NCI-H748 (cell line): Measurements from ENCODE around the gene VAMP3.

Experiments used
- DNase-seq: peaks from one replicate; lab custom pipeline; 2025; ENCODE audit not compliant: unreplicated experiment; lab: John Stamatoyannopoulos, UW

Gene VAMP3, protein sequence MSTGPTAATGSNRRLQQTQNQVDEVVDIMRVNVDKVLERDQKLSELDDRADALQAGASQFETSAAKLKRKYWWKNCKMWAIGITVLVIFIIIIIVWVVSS

DNA sequence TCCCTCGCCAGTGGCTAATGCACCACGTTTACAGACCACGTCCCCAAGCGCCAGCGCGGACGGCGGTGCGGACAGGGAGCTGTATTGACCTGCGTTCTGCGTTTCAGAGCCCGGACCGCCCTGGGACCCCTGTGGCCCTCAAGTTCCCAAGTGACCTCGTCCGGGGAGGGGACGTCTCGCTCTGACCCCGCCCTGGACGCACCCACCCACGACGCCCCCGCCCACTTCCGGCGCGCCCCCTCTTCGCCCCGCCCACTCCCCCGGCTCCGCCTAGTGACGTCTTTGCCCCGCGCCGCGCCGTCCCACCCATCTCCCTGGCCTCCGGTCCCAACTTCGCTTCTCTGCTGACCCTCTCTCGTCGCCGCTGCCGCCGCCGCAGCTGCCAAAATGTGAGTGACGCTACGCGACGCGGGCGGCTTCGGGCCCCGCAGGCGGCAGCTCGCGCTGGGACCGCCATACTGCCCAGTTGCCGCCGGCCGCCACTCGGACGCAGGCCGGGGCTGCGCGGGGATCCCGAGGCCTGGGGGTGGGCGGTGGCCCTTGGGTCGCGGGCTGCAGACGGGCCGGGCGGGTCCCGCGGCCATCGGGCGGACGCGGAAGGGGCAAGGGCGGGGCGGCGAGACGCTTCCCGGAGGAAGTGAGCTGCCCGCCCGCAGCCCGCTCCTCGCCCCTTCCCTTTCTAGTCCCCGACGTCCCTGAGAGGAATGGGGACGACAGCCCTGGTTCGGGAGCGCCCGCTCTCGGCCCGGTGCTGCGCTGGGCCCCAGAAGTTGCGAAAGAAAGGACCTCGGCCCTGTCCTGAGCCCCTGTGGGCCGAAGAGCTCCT, at the start of gene VAMP3:
Gene VAMP3 (plus strand): TSS at position 300 of the 826 bp plus-strand sequence. CDS start 88 bp downstream, at position 388.
- peak; percentile 65 for DNase-seq

DNA sequence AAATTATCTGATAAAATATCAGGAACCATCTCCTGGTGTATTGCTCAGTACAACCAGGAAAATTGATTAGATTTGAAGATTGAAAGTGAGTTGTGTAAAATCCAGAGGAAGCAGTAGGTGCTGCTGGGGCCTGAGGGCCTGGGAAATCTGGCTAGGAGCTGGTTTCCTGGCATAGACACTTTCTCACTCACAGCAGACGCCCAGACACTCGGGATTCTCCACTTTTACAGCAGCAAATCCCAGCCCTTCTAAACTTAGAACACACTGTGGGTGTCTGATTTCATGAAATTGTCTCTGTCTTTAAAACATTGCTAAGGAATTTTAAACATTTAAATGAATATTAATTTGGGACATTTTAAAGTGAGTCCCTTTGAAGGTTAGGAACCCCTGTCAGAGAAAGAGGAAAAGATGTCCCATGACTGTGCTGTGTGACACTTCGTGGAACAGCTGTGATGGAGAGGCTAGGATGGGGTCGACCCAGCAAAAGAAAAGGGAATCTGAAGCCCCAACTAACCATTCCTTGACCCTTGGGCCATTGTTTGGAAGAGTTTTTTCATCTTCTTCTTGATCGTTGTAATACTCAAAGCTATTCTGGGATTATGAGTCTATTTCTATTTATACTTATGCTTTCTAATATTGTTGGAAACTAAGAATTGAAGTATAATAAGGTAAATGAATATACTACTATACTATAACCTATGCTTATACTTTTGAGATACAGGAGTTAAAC, 49.0 kb upstream of the VAMP3 start:
- DNase-seq = no peak

DNA sequence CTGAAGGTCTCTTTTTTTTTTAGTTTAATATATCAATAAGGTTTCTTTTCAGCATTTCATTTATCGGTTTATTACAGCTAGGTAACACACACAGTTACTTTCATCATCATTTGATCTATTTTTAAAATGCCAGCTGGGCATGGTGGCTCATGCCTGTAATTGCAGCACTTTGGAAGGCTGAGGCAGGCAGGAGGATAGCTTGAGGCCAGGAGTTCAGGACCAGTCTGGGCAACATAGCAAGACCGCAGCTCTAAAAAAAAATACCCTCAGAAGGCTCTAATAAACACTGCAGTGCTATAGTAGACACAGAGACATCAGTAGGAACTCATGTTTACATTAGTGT, 48.5 kb upstream of the VAMP3 start:
- DNase-seq = no peak

DNA sequence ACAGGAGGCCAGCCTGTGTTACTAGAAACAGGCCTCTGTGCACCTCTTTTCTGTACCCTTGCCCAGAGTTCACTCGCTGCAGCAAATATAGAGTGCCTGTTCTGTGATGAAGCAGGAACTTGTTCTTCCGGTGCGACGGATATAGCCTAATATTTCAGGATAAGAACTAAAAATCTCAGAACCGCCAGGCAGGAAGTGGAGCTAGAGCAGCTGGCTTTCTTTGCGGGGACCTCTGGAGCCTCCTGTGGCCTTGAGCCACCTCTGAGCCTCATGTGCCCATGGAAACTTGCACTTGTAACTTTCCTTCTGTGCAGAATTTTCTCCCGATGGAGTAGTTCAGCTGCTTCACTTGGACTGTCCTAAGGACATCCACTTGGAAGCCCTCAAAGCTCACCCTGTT, 44.5 kb upstream of the VAMP3 start:
- DNase-seq = no peak

DNA sequence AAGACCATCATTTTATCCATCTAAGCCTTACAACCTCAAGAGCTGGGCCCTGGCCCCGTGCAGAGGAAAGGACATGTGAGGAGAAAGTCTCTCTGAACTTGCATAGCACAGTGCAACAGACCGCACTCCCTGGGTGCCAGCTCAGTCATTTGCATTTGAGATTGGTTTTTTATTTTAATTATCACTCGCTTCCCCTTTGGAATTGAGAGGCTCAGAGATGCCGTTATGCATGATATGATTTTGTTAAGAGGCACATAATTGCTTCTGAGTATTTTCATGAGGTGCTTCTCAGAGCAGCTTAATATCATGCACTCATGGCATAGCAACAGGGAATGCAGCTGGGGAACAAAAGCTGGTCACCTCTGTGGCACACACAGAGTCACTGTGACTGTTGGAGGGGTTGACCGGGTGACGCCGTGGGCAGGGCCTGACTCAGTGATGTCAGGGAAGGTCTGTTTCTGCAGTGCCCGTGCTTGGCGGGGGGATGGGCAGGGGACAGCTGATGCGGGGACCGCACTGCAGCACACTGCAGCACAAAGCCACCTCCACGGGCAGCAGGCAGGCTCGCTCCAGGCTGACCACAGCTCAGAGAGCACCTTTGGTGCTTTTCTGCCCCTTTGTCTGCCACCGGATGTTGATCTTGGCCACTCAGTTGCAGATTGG, 43.2 kb upstream of the VAMP3 start:
- DNase-seq = no peak

DNA sequence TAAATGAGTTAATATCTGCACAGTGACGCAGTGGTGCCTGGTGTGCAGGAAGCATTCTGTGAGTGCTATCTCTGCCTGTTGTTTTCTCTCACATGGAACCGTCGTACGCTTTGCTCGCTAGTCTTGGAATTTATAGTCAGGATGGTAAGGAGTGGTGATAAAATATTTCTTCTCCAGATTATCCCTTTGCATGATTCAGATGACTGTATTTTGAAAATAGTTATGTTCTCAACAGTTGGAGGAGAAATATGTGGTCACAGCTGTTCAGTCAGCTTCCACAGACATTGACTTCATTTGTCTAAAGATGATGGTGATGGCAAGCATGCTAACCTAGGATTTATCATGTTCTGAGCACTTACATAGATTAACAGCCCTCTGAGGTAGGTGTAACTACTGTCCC, 41.3 kb upstream of the VAMP3 start:
- no peak for DNase-seq

DNA sequence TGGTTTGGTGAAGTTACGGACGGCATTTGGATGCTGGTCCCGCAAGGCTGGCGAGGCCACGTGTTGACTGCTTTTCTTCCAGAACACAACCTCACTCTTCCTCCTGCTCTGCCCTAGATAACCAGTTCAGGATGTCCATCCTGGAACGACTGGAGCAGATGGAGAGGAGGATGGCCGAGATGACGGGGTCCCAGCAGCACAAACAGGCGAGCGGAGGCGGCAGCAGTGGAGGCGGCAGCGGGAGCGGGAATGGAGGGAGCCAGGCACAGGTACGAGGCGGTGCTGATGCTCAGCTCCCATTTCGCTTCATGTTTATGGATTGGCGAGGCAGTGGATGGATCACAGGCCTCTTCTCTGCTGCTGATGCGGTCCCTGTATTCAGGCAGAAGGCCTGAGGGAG, 38.8 kb upstream of the VAMP3 start:
- DNase-seq = no peak

DNA sequence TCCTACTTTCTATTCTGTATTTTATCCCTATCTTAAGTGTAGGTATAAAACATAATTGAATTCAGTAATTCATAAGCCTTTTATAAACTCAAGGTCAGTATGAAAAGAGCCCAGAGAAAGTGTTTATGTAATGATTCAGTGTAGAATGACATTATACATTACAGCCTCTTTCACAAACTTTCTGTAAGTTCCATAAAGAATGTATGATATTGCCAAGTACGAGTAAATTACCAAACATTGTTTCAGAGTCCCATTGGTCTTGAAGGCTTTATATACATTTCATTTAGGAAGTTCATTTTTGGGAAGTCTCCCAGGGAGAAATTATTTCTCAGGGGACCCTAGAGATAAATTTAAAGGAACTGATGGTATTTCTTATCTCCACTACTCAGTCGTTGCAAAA, 37.8 kb upstream of the VAMP3 start:
- DNase-seq = no peak

DNA sequence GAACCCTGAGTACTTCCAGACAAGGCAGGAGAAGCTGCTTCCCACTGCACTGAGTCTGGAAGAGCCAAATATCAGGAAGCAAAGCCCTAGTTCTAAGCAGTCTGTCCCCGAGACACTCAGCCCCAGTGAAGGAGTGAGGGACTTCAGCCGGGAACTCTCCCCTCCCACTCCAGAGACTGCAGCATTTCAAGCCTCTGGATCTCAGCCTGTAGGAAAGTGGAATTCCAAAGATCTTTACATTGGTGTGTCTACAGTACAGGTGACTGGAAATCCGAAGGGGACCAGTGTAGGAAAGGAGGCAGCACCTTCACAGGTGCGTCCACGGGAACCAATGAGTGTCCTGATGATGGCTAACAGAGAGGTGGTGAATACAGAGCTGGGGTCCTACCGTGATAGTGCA, 33.1 kb upstream of the VAMP3 start:
- no peak for DNase-seq

DNA sequence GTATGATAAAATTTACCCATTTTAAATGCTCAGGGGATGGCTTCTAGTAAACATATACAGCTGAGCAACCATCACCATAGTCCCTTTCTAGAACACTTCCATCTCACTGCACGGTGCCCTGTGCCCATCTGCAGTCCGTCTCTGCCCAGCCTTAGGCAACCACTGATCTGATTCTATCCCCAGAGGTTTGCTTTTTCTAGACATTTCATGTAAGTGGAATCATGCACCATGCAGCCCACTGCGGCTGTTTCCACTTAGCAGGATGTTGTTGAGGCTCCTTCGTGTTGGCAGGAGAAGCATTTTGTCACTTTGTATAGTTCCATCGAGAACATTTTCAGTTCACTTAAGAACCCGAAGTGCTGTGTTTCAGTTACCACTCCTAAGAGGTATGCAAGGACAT, 27.8 kb upstream of the VAMP3 start:
- DNase-seq = no peak

DNA sequence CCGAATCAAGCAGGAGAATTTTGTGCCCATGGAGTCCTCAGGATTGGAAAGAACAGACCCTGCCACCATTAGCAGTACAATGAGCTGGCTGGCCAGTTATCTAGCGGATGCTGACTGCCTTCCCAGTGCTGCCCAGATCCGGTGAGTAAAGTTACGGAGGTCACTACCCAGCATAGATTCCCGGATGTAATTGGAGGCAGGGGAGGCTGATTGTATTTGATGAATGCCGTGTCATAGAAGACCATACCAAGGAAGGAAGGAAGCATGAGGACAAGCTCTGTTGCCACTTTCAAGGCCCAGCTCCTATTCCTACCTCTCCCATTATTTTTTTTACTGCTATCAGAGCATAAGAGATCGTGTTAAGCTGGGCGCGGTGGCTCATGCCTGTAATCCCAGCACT, 26.2 kb upstream of the VAMP3 start:
- no peak for DNase-seq

DNA sequence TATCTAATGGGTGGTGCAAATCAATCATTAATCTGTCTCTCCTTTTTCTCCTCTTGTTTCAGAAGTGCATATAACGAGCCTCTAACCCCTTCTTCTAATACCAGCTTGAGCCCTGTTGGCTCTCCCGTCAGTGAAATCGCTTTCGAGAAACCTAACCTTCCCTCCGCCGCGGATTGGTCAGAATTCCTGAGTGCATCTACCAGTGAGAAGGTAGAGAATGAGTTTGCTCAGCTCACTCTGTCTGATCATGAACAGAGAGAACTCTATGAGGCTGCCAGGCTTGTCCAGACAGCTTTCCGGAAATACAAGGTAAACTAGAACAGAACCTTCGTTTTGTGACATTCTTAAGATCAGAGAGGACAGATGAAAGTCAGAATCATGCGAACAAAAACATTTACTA, 25.3 kb upstream of the VAMP3 start:
- DNase-seq = no peak

DNA sequence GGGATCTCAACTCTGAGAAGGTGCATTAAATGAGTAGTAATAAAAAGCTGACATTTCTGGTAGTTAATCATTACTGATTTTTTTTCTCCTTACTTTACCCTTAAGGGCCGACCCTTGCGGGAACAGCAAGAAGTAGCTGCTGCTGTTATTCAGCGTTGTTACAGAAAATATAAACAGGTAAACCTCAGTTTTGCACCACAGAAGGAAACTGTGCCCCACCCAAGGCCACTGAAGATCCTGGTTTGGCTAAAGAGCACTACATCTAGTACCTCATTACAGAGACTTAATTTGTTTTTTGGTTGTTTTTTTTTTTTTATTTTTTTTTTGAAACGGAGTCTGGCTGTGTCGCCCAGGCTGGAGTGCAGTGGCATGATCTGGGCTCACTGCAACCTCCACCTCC, 23.5 kb upstream of the VAMP3 start:
- DNase-seq = no peak

DNA sequence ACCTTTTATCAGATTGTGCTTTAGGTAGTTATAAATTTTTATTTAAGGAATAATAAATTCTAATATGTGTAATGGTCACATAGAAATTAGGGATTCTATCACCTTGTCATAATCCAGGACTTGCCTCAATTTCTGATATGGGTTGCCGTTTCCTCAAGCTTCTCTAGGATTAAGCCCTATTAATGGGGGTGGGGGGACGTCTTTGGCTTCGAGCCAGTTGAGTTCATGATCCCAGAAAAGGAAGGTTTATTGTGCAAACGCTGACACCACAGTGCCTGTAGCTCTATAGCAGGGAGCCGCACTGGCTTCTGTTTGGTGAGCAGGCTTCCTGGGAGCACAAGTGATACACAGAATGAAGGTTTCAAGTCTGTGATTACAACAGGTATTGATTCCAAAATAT, 22.0 kb upstream of the VAMP3 start:
- no peak for DNase-seq

DNA sequence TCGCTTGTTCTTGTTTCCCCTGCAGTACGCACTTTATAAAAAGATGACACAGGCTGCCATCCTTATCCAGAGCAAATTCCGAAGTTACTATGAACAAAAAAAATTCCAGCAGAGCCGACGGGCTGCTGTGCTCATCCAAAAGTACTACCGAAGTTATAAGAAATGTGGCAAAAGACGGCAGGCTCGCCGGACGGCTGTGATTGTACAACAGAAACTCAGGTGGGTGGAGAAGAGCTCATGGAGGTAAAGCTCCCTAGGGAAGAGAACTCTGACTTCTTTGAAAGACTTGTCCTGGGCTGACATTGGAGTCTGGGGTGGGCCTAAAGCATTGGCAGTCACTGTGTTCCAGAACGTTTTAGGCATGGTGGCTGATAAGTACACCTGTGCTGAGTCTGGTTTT, 19.9 kb upstream of the VAMP3 start:
- DNase-seq = no peak

DNA sequence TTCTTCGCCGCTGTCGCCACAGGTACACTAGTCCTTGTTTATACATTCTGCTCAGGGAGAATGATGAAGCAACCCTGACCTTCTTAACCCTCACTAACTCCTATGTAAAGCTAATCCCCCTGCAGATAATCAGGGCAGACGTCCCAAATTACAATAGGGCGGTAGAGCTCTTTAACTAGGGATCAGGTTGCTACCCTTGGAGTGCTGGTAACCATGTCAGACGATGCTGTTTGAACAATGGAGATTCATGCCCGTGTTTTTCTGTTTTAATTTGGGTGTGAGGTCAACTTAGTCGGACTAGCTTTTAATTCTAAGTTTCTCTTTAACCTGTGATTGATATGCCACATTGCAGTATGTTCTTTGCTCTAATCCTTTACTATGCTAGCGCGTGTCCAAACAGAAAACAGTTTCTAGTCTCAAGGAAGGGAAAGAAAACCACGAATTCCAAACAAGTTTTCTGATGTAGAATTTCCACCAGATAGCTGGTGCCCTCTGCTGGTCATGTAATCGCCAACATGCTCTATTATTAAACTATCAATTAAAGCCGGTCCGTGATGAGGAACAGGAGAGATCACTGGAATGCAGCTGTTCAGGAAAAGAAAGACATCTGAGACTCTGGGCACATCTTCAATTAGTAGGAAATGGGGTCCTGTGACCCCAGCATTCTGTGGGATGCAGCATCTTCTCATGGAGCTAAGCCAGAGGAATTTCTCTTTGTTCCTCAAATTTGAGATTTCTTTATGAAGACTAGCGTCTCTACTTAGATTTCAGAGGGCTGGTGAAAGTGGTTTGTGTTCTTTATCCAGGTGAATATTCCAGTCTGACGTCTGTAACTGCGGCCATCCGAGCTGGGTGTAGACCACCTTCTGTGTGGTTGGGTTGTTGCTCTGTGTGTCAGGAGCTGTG, 18.3 kb upstream of the VAMP3 start:
- peak; percentile 86 for DNase-seq

DNA sequence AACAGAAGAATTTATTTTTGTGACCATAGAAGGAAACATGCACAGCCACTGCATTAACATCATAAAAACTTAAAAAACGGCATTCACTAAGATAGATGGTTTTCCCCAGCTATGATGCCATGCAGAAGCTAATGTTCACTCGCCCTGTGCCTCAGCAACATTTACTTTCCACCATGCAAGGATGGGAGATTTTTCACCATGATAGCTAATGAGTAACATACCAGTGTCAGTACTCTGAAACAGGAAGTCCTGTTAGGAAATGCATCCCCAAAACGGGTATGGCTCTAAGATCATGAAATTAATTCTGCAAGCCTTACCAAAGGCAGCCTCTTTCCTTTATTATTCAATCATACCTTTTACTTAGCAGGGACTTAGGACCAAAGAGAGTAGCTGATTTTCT, 17.5 kb upstream of the VAMP3 start:
- no peak for DNase-seq

DNA sequence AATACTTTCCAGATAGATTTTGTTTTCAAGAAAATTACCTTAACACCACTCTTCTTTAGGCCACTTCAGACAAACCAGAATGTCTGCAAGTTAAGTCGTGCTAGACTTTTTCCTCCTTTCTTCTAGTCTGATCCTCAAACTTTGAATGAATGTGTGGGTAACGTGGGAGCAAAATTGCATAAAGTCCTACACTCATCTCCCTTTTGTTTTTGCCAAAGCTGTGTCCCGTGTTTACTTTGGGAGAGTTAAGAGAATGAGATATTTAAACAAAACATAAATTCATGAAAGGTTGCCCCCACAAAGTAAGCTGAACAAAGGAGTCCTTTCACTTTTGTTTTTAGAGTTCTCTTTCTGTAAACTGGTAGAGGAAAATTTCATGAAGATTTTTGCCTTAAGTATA, 16.9 kb upstream of the VAMP3 start:
- no peak for DNase-seq

DNA sequence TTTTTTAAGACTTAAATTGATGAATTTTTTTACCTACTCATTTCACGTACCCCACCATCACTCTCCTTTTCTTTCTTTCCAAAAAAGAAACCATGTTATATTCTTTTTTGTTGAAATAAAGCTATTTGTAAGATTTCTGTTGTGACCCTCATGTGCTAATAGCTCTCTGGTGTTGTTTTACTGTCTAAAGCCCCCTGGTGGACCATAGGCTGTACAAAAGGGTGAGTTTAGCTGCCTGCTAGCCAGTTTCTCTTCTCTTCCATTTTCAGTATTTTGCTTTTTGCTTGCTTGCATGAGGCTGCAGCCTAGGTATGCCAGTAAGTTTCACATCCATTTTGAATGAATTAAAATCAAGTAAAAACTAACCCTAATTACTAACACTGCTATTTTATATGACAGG, 15.6 kb upstream of the VAMP3 start:
- DNase-seq = no peak

DNA sequence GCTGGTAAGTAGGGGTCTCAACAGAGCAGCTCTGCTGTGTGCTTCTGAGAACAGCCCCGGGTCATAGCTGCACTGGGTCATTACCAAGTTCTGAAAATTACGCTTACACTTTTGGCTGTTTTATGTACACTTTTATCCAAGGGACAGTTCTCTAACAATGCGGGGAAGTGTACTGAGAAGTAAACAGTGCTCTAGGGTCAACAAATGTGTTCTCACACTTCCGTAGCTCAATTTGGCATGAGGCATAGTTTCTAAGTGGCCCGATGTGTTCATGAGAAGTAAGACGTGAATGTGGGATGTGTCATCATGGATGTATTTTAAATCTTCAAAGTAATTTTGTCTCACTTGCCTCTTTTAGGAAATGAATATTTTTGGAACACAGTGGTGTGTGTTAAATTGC, 10.9 kb upstream of the VAMP3 start:
- no peak for DNase-seq

DNA sequence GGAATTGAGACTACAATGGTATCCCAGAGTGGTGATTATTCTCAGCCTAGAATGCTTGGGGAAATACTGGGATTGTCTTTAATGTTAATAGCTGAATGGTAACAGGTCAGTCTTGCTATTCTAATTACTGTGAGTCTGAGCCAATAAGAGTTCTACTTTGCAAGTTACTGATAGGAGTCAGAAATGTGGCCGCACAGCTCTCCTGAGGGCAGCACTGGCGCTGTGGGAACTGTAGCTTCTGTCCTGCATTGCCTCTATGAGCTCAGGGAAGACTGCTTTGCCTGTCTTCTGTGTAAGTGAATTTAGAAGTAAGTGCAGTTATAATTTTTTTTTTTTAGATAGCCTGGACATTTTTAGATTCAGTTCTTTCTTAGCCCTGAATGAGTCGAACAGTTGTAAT, 10.0 kb upstream of the VAMP3 start:
- DNase-seq = no peak
